PFSK-1 (cell line): ENCODE data around the gene POLR2C.

Experiments
- FOXP2 ChIP-seq: optimal IDR thresholded peaks from 2 replicates; pipeline ENCODE3; 2011; ENCODE audit warnings: borderline replicate concordance, control low read depth, inconsistent platforms; ENCODE audit not compliant: insufficient read depth; ENCODE audit errors: extremely low read length, extremely low read depth
- POLR2AphosphoS5 ChIP-seq: IDR thresholded peaks from 2 replicates; pipeline ENCODE4 v1.6.1; 2012; ENCODE audit warnings: low read depth, mild to moderate bottlenecking, control low read depth, low read length, moderate library complexity
- SIN3A ChIP-seq: IDR thresholded peaks from 2 replicates; pipeline ENCODE4 v1.6.1; 2012; ENCODE audit warnings: mild to moderate bottlenecking, low read length, moderate library complexity, borderline replicate concordance; ENCODE audit not compliant: insufficient read depth
- TAF1 ChIP-seq: IDR thresholded peaks from 2 replicates; pipeline ENCODE4 v1.6.1; 2012; ENCODE audit warnings: low read length, control low read depth, borderline replicate concordance; ENCODE audit not compliant: insufficient read depth
- TF ChIP-seq, protein P1 (sequence below), 2 experiments: IDR thresholded peaks; 2 replicates each; pipeline versions ENCODE4 v1.6.1 to v1.8.0; 2011 to 2012; ENCODE audit warnings: low read depth in 2 of 2, low read length in 2 of 2, control low read depth in 1 of 2, inconsistent platforms in 1 of 2, mild to moderate bottlenecking in 1 of 2, moderate library complexity in 1 of 2; ENCODE audit not compliant: insufficient read depth in 1 of 2

The POLR2C gene

DNA sequence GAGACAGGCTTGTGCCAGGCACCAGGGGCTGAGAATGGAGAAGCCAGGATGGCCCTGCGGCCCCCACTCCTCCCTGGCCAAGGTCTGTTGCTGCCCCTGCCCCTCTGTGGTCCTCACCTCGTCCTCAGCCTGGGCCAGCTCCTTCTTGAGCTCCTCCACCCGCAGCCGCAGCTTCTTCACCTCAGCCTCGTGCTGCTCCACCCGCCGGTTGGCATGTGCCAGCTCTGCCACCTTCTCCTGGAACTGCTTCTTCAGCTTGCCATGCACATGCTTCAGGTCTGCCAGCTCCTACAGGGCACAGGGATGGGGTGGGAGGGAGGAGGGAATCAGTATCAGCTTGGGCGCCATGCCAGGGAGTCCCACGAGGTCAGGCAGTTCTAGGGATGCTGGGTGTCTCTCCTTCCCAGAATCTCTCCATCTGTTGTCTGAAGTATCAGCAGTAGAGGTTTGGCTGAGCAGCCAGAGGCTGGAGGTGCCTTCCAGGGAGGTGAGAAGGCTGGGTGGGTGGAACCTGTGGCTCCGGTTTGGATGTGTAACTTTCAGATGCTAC lies 53.8 kb downstream of the POLR2C start:
- TF ChIP-seq, protein P1, sequence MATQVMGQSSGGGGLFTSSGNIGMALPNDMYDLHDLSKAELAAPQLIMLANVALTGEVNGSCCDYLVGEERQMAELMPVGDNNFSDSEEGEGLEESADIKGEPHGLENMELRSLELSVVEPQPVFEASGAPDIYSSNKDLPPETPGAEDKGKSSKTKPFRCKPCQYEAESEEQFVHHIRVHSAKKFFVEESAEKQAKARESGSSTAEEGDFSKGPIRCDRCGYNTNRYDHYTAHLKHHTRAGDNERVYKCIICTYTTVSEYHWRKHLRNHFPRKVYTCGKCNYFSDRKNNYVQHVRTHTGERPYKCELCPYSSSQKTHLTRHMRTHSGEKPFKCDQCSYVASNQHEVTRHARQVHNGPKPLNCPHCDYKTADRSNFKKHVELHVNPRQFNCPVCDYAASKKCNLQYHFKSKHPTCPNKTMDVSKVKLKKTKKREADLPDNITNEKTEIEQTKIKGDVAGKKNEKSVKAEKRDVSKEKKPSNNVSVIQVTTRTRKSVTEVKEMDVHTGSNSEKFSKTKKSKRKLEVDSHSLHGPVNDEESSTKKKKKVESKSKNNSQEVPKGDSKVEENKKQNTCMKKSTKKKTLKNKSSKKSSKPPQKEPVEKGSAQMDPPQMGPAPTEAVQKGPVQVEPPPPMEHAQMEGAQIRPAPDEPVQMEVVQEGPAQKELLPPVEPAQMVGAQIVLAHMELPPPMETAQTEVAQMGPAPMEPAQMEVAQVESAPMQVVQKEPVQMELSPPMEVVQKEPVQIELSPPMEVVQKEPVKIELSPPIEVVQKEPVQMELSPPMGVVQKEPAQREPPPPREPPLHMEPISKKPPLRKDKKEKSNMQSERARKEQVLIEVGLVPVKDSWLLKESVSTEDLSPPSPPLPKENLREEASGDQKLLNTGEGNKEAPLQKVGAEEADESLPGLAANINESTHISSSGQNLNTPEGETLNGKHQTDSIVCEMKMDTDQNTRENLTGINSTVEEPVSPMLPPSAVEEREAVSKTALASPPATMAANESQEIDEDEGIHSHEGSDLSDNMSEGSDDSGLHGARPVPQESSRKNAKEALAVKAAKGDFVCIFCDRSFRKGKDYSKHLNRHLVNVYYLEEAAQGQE (IDR thresholded peaks at IDR 0.05; ENCODE audit: insufficient read depth in 1 of 2, low read depth in 2 of 2, low read length in 2 of 2), result no peak
- TF ChIP-seq SIN3A (no peak), TAF1 (no peak), FOXP2 (no peak), POLR2AphosphoS5 (no peak)

DNA sequence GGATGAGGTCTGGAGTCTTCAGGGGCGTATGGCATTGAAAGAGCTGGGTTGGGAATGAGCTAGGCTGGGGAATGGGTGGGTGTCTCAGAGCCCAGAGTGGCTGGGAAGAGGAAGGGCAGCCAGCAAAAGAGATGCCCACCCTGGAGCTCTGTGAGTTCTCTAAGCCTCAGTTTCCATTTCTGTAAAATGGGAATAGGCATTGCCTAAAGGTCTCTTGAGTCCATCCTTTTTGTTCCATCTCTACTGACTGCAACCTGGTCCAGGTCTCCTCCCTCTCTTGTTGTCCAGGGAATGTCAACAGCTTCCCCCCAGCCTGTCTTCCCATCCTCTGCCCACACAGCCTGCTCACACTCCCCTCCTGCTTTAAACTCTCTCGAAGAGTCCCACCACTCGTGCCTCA lies 54.3 kb downstream of the POLR2C start:
- no peak for TF ChIP-seq FOXP2

DNA sequence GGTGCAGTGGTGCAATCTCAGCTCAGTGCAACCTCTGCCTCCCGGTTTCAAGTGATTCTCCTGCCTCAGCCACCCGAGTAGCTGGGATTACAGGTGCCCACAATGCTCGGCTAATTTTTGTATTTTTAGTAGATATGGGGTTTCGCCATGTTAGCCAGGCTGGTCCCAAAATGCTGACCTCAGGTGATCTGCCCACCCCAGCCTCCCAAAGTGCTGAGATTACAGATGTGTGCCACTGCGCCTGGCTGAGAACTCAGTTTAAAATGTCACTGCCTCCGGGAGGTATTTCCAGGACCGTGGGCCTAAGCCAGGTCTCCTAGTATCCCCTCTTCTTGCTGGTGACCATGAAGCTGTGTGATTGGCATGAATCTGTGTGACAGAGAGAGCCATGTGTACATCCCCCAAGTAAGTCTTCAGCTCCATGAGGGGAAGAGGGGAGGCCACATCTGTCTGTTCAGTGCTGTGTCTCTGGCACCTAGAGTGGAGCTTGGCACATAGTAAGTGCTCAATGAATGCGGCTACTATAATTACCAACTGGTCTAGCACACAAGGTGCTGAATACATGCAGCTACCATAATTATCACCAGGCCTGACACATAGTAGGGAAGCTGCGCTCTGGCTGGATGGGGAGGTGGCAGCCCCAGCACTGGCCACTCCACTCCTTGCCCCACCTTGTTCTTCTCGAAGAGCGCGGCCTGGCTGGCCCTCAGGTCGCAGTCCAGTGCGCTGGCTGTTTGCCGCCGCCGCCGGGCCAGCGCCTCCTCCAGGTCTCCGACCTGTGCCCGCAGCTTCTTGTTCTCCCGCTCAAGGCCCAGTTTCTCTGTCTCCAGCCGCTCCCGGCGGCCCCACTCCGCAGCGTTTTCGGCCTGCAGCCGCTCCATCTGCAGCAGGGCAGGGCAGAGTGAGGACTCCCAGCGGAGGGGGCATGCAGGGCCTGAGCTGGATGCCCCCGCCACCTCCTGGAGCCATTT lies 55.2 kb downstream of the POLR2C start:
- TF ChIP-seq FOXP2, result no peak
- no peak for TF ChIP-seq TAF1
- TF ChIP-seq, protein P1 (IDR thresholded peaks at IDR 0.05; ENCODE audit: insufficient read depth in 1 of 2, low read depth in 2 of 2, low read length in 2 of 2), result no peak
- TF ChIP-seq POLR2AphosphoS5, result no peak
- no peak for TF ChIP-seq SIN3A

DNA sequence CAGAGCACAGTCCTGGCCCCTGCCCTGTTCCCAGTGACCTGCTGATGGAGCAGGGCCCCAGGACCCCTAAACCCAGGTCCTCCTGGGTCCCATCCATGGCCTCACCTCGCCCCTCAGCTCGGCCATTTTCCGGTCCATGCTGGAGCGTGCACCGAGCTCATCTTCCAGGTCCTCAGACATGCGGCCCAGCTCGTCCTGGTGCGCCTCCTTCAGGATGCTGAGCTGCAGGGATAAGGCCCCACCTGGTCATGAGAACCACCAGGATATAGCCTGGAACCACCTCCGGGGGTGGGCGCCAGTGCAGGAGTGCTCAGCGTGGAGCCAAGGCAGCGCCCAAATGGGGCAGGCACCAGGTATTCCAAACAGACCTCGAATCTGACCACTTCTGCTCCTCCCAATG lies 56.0 kb downstream of the POLR2C start:
- TF ChIP-seq FOXP2 (no peak), TAF1 (no peak), POLR2AphosphoS5 (no peak), SIN3A (no peak)
- TF ChIP-seq, protein P1 (IDR thresholded peaks at IDR 0.05; ENCODE audit: insufficient read depth in 1 of 2, low read depth in 2 of 2, low read length in 2 of 2), result no peak

DNA sequence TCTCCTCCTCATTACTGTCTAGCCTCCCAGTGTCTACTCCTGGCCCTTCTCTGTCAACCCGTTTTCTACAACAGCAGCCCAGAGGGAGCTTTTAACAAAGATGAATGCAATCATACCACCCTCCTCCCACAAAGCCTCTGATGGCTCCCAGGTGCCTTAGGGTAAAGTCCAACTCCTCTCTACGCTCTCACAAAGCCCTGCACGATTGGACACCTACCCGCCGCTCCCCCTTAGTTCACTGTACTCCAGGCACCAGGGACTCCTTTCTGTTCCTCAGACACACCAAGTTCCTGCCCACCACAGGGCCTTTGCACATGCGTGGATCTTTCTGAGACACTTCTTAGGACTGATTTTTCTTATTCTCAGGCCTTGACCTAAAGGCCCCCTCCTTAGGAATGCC lies 56.4 kb downstream of the POLR2C start:
- TF ChIP-seq TAF1 (no peak), SIN3A (no peak), POLR2AphosphoS5 (no peak), FOXP2 (no peak)
- TF ChIP-seq, protein P1 (IDR thresholded peaks at IDR 0.05; ENCODE audit: insufficient read depth in 1 of 2, low read depth in 2 of 2, low read length in 2 of 2), result no peak
